ENCODE measurements around the gene INF2.

Gene INF2

GRCh38 chr14:104699426-104699748 lies 10.0 kb downstream of the INF2 start:
- Histone ChIP-seq H4K8ac (ENCODE audit: low read depth, low read length) (no peak overlapping the region), H2BK12ac (ENCODE audit: low read length) (no peak overlapping the region), H3K9me3 (ENCODE audit: insufficient read depth, low read depth, low read length) (peaks cover 9% of the 10 kb centered on the region), H2AFZ (ENCODE audit: insufficient read depth, low read length, poor library complexity) (no peak overlapping the region), H3K27ac (ENCODE audit: low read depth, low read length) (no peak overlapping the region), H4K91ac (ENCODE audit: low read depth, low read length) (no peak overlapping the region), H3K14ac (ENCODE audit: low read length) (no peak overlapping the region), H3K36me3 (ENCODE audit: control insufficient read depth in 1 of 2, insufficient read depth in 2 of 2, low read length in 2 of 2) (peaks cover 77 to 85% of the 10 kb centered on the region in 2 experiments), H3K4me3 (ENCODE audit: low read depth, low read length) (no peak overlapping the region), H3K4me1 (ENCODE audit: control insufficient read depth in 1 of 2, insufficient read depth in 2 of 2, low read length in 2 of 2) (peaks cover 16 to 21% of the 10 kb centered on the region in 2 experiments), H3K18ac (ENCODE audit: low read length) (no peak overlapping the region), H3K23ac (ENCODE audit: low read length) (no peak overlapping the region), H2BK5ac (ENCODE audit: low read depth, low read length, poor library complexity) (no peak overlapping the region), H3K79me2 (ENCODE audit: control insufficient read depth, insufficient read depth, low read length, poor library complexity) (peaks cover 14% of the 10 kb centered on the region), H3K9ac (ENCODE audit: low read length) (no peak overlapping the region), H3K27me3 (ENCODE audit: insufficient read depth, low read length) (no peaks in the 10 kb centered on the region), H3K79me1 (ENCODE audit: low read length) (no peaks in the 10 kb centered on the region), H3K4me2 (ENCODE audit: low read length) (no peak overlapping the region), H3K4ac (ENCODE audit: low read depth, low read length) (no peak overlapping the region), H2BK120ac (ENCODE audit: insufficient read depth, low read length, poor library complexity) (no peak overlapping the region), H4K12ac (ENCODE audit: low read depth, low read length) (no peak overlapping the region), H2AK5ac (ENCODE audit: low read length) (no peak overlapping the region)
- no CpG with 5 or more reads among the region's 12 CpGs for WGBS (ENCODE audit: extremely low coverage, insufficient coverage, insufficient read length)
- DNase-seq: no peak

GRCh38 chr14:104700225-104700651 lies 10.8 kb downstream of the INF2 start:
- H3K79me2 ChIP-seq (ENCODE audit: control insufficient read depth, insufficient read depth, low read length, poor library complexity): peaks cover 7% of the 10 kb centered on the region
- H3K14ac ChIP-seq (ENCODE audit: low read length): no peak overlapping the region
- no peak overlapping the region for H3K4me2 ChIP-seq (ENCODE audit: low read length)
- H3K18ac ChIP-seq (ENCODE audit: low read length): no peak overlapping the region
- no peak overlapping the region for H4K12ac ChIP-seq (ENCODE audit: low read depth, low read length)
- no peak overlapping the region for H4K91ac ChIP-seq (ENCODE audit: low read depth, low read length)
- no peak overlapping the region for H2AFZ ChIP-seq (ENCODE audit: insufficient read depth, low read length, poor library complexity)
- no CpG with 5 or more reads among the region's 14 CpGs for WGBS (ENCODE audit: extremely low coverage, insufficient coverage, insufficient read length)
- no peak overlapping the region for H3K23ac ChIP-seq (ENCODE audit: low read length)
- no peak overlapping the region for H2BK12ac ChIP-seq (ENCODE audit: low read length)
- H3K27me3 ChIP-seq (ENCODE audit: insufficient read depth, low read length): no peaks in the 10 kb centered on the region
- peaks cover 76 to 80% of the 10 kb centered on the region in 2 experiments for H3K36me3 ChIP-seq (ENCODE audit: control insufficient read depth in 1 of 2, insufficient read depth in 2 of 2, low read length in 2 of 2)
- no peak overlapping the region for H4K8ac ChIP-seq (ENCODE audit: low read depth, low read length)
- H3K9ac ChIP-seq (ENCODE audit: low read length): no peak overlapping the region
- H3K4me3 ChIP-seq (ENCODE audit: low read depth, low read length): no peak overlapping the region
- no peak overlapping the region for H3K27ac ChIP-seq (ENCODE audit: low read depth, low read length)
- H2BK120ac ChIP-seq (ENCODE audit: insufficient read depth, low read length, poor library complexity): no peak overlapping the region
- H3K9me3 ChIP-seq (ENCODE audit: insufficient read depth, low read depth, low read length): peaks cover 9% of the 10 kb centered on the region
- H3K79me1 ChIP-seq (ENCODE audit: low read length): no peaks in the 10 kb centered on the region
- H3K4ac ChIP-seq (ENCODE audit: low read depth, low read length): no peak overlapping the region
- H2AK5ac ChIP-seq (ENCODE audit: low read length): no peak overlapping the region
- DNase-seq: no peak
- no peak overlapping the region for H2BK5ac ChIP-seq (ENCODE audit: low read depth, low read length, poor library complexity)
- peaks cover 8 to 13% of the 10 kb centered on the region in 2 experiments for H3K4me1 ChIP-seq (ENCODE audit: control insufficient read depth in 1 of 2, insufficient read depth in 2 of 2, low read length in 2 of 2)

GRCh38 chr14:104700747-104701217 lies 11.4 kb downstream of the INF2 start:
- Histone ChIP-seq H3K14ac (ENCODE audit: low read length) (no peak overlapping the region), H4K8ac (ENCODE audit: low read depth, low read length) (no peak overlapping the region)
- no CpG with 5 or more reads among the region's 22 CpGs for WGBS (ENCODE audit: extremely low coverage, insufficient coverage, insufficient read length)

GRCh38 chr14:104701383-104702076 lies 12.1 kb downstream of the INF2 start:
- Histone ChIP-seq H3K4me1 (ENCODE audit: control insufficient read depth in 1 of 2, insufficient read depth in 2 of 2, low read length in 2 of 2) (peaks cover 5 to 11% of the 10 kb centered on the region in 2 experiments), H3K4me2 (ENCODE audit: low read length) (no peak overlapping the region), H3K79me2 (ENCODE audit: control insufficient read depth, insufficient read depth, low read length, poor library complexity) (peaks cover 7% of the 10 kb centered on the region), H2BK5ac (ENCODE audit: low read depth, low read length, poor library complexity) (no peak overlapping the region), H3K4me3 (ENCODE audit: low read depth, low read length) (no peak overlapping the region), H3K23ac (ENCODE audit: low read length) (no peak overlapping the region), H2AK5ac (ENCODE audit: low read length) (no peak overlapping the region), H3K4ac (ENCODE audit: low read depth, low read length) (no peak overlapping the region), H4K8ac (ENCODE audit: low read depth, low read length) (no peak overlapping the region), H3K27ac (ENCODE audit: low read depth, low read length) (no peak overlapping the region), H2BK120ac (ENCODE audit: insufficient read depth, low read length, poor library complexity) (no peak overlapping the region), H3K14ac (ENCODE audit: low read length) (no peak overlapping the region), H3K79me1 (ENCODE audit: low read length) (no peaks in the 10 kb centered on the region), H4K91ac (ENCODE audit: low read depth, low read length) (no peak overlapping the region), H2AFZ (ENCODE audit: insufficient read depth, low read length, poor library complexity) (no peak overlapping the region), H3K18ac (ENCODE audit: low read length) (no peak overlapping the region), H3K9ac (ENCODE audit: low read length) (no peak overlapping the region), H3K36me3 (ENCODE audit: control insufficient read depth in 1 of 2, insufficient read depth in 2 of 2, low read length in 2 of 2) (peaks cover 78 to 80% of the 10 kb centered on the region in 2 experiments), H3K27me3 (ENCODE audit: insufficient read depth, low read length) (no peaks in the 10 kb centered on the region), H4K12ac (ENCODE audit: low read depth, low read length) (no peak overlapping the region), H2BK12ac (ENCODE audit: low read length) (no peak overlapping the region), H3K9me3 (ENCODE audit: insufficient read depth, low read depth, low read length) (peaks cover 9% of the 10 kb centered on the region)
- DNase-seq: no peak
- no CpG with 5 or more reads among the region's 46 CpGs for WGBS (ENCODE audit: extremely low coverage, insufficient coverage, insufficient read length)

More at GRCh38 chr14:104700747-104701217, 11.4 kb downstream of the INF2 start:
- Histone ChIP-seq H3K9me3 (ENCODE audit: insufficient read depth, low read depth, low read length) (peaks cover 9% of the 10 kb centered on the region), H3K4me1 (ENCODE audit: control insufficient read depth in 1 of 2, insufficient read depth in 2 of 2, low read length in 2 of 2) (peaks cover 5 to 11% of the 10 kb centered on the region in 2 experiments), H3K4ac (ENCODE audit: low read depth, low read length) (no peak overlapping the region), H3K27ac (ENCODE audit: low read depth, low read length) (no peak overlapping the region), H3K4me3 (ENCODE audit: low read depth, low read length) (no peak overlapping the region), H4K12ac (ENCODE audit: low read depth, low read length) (no peak overlapping the region), H3K79me2 (ENCODE audit: control insufficient read depth, insufficient read depth, low read length, poor library complexity) (peaks cover 7% of the 10 kb centered on the region), H3K27me3 (ENCODE audit: insufficient read depth, low read length) (no peaks in the 10 kb centered on the region), H3K23ac (ENCODE audit: low read length) (no peak overlapping the region), H3K79me1 (ENCODE audit: low read length) (no peaks in the 10 kb centered on the region), H3K9ac (ENCODE audit: low read length) (no peak overlapping the region), H2BK12ac (ENCODE audit: low read length) (no peak overlapping the region), H3K4me2 (ENCODE audit: low read length) (no peak overlapping the region), H2BK5ac (ENCODE audit: low read depth, low read length, poor library complexity) (no peak overlapping the region), H3K36me3 (ENCODE audit: control insufficient read depth in 1 of 2, insufficient read depth in 2 of 2, low read length in 2 of 2) (peaks cover 78 to 80% of the 10 kb centered on the region in 2 experiments), H4K91ac (ENCODE audit: low read depth, low read length) (no peak overlapping the region), H2BK120ac (ENCODE audit: insufficient read depth, low read length, poor library complexity) (no peak overlapping the region), H2AFZ (ENCODE audit: insufficient read depth, low read length, poor library complexity) (no peak overlapping the region), H2AK5ac (ENCODE audit: low read length) (no peak overlapping the region), H3K18ac (ENCODE audit: low read length) (no peak overlapping the region)
- DNase-seq: no peak
